Measurements from ENCODE around the gene CCDC184.

DNA sequence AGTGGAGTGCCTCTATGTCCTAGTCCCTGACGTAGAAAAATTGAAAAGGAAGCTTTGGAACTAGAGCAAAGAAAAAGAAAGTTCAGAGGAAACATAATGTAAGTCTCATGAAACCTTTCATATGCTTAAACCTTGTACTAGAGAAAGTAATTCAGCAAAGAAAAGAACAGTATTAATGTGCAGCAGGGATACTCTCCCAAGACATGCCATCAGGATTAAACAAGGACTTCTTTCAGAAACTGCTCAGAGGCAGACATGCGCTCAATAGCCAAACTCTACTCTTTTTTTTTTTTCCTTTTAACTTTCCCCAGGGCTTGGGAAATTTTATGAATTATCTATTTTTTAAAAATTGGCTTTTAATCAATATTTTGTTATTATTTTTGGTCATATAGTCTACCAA, 19.0 kb upstream of the CCDC184 start:
- TF ChIP-seq, protein P1, sequence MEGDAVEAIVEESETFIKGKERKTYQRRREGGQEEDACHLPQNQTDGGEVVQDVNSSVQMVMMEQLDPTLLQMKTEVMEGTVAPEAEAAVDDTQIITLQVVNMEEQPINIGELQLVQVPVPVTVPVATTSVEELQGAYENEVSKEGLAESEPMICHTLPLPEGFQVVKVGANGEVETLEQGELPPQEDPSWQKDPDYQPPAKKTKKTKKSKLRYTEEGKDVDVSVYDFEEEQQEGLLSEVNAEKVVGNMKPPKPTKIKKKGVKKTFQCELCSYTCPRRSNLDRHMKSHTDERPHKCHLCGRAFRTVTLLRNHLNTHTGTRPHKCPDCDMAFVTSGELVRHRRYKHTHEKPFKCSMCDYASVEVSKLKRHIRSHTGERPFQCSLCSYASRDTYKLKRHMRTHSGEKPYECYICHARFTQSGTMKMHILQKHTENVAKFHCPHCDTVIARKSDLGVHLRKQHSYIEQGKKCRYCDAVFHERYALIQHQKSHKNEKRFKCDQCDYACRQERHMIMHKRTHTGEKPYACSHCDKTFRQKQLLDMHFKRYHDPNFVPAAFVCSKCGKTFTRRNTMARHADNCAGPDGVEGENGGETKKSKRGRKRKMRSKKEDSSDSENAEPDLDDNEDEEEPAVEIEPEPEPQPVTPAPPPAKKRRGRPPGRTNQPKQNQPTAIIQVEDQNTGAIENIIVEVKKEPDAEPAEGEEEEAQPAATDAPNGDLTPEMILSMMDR (IDR thresholded peaks at IDR 0.05), result no peak
- TF ChIP-seq POLR2A (IDR thresholded peaks at IDR 0.05), result no peak

Measured in upper lobe of left lung (tissue), 4 donors.